SK-N-SH (cell line): Measurements from ENCODE around the gene NKD1. TPM values are rescaled to one million over a fixed set of nuclear protein-coding genes. Genes with fewer than 3 reads are reported as not detected.

ENCODE experiments used
- CTCF ChIA-PET: fragments of 300-600, 350-600 bp; formaldehyde crosslinking; extraction: SDS; loops from one replicate; lab custom pipeline; 2021; lab: Yijun Ruan, JAX
- POLR2A ChIA-PET: fragments of 350-600 bp; sonication (Branson Sonifier 250); formaldehyde crosslinking; extraction: SDS; loops from one replicate; lab custom pipeline; 2020; ENCODE audit warnings: antibody characterized with exemption, inconsistent platforms; lab: Yijun Ruan, JAX
- DNase-seq: peaks from one replicate; pipeline ENCODE4 v3.0.0; 2012
- H2AFZ ChIP-seq: fragments of 200-600 bp; sonication (generic); 2 replicates; pipeline ENCODE4 v1.8.1; 2016; ENCODE audit warnings: antibody characterized with exemption, mild to moderate bottlenecking, low read depth
- H3F3A ChIP-seq: fragments of 200-600 bp; sonication (generic); replicated peaks from 2 replicates; pipeline ENCODE3; 2016; ENCODE audit warnings: antibody characterized with exemption, mild to moderate bottlenecking; ENCODE audit not compliant: insufficient read depth
- H3K27ac ChIP-seq, 2 experiments: fragments of 200-500 bp in 1 of 2; fragments of 200-600 bp in 1 of 2; sonication (Bioruptor generic) in 1 of 2; sonication (generic), shearing (Covaris generic) in 1 of 2; 2 replicates each; pipeline versions ENCODE4 v1.5.1 to v1.6.1; 2014 to 2016; ENCODE audit warnings: low read depth in 2 of 2, inconsistent platforms in 1 of 2, low read length in 1 of 2, mild to moderate bottlenecking in 1 of 2, mixed read lengths in 1 of 2
- H3K27me3 ChIP-seq: fragments of 200-600 bp; sonication (generic), shearing (Covaris generic); 2 replicates; pipeline ENCODE4 v1.6.1; 2016; ENCODE audit warnings: mixed run types; ENCODE audit not compliant: insufficient read depth
- H3K36me3 ChIP-seq, 2 experiments: fragments of 200-500 bp in 1 of 2; fragments of 200-600 bp in 1 of 2; sonication (Bioruptor generic) in 1 of 2; sonication (generic) in 1 of 2; replicated peaks in 1 of 2; 2 replicates each; pipeline versions ENCODE3 to v1.5.1; 2014 to 2016; ENCODE audit warnings: low read length in 1 of 2, mild to moderate bottlenecking in 1 of 2; ENCODE audit not compliant: insufficient read depth in 2 of 2, control insufficient read depth in 1 of 2
- H3K4me1 ChIP-seq, 2 experiments: fragments of 200-500 bp in 1 of 2; fragments of 200-600 bp in 1 of 2; sonication (Bioruptor generic) in 1 of 2; sonication (generic), shearing (Covaris generic) in 1 of 2; 2 replicates each; pipeline versions ENCODE4 v1.5.1 to v1.6.1; 2014 to 2016; ENCODE audit warnings: low read depth in 1 of 2, low read length in 1 of 2, mixed run types in 1 of 2; ENCODE audit not compliant: insufficient read depth in 2 of 2, control insufficient read depth in 1 of 2
- H3K4me2 ChIP-seq: fragments of 200-600 bp; sonication (generic), shearing (Covaris generic); 2 replicates; pipeline ENCODE4 v1.6.1; 2017; ENCODE audit warnings: mixed run types
- H3K4me3 ChIP-seq, 2 experiments: fragments of 200-500 bp in 1 of 2; fragments of 200-600 bp in 1 of 2; sonication (Bioruptor generic) in 1 of 2; sonication (generic), shearing (Covaris generic) in 1 of 2; 2 replicates each; pipeline versions ENCODE4 v1.5.1 to v1.8.1; 2014 to 2016; ENCODE audit warnings: low read depth in 2 of 2, inconsistent platforms in 1 of 2, low read length in 1 of 2, mild to moderate bottlenecking in 1 of 2, mixed read lengths in 1 of 2, moderate library complexity in 1 of 2
- H3K79me2 ChIP-seq: fragments of 200-600 bp; sonication (generic); 2 replicates; pipeline ENCODE4 v1.8.1; 2017; ENCODE audit warnings: mild to moderate bottlenecking; ENCODE audit not compliant: insufficient read depth
- H3K9ac ChIP-seq: fragments of 200-600 bp; sonication (generic); 2 replicates; pipeline ENCODE4 v1.6.1; 2017; ENCODE audit warnings: mixed run types
- H3K9me2 ChIP-seq: fragments of 200-600 bp; sonication (generic); 2 replicates; pipeline ENCODE4 v1.6.1; 2017; ENCODE audit warnings: mixed run types
- H3K9me3 ChIP-seq: fragments of 200-600 bp; sonication (generic); 2 replicates; pipeline ENCODE4 v1.6.1; 2017; ENCODE audit warnings: mixed run types, mild to moderate bottlenecking, moderate library complexity
- H4K20me1 ChIP-seq: fragments of 200-600 bp; sonication (generic); 2 replicates; pipeline ENCODE4 v1.6.1; 2017; ENCODE audit warnings: mild to moderate bottlenecking, mixed run types; ENCODE audit not compliant: insufficient read depth
- CTCF ChIP-seq: fragments of 200-600 bp; sonication (generic); IDR thresholded peaks from 2 replicates; pipeline ENCODE4 v1.6.1; 2017; ENCODE audit warnings: antibody characterized with exemption, mild to moderate bottlenecking, moderate library complexity
- ELF1 ChIP-seq: IDR thresholded peaks from 2 replicates; pipeline ENCODE4 v1.4.0; 2012
- FOSL2 ChIP-seq: IDR thresholded peaks from 2 replicates; pipeline ENCODE4 v1.4.0; 2012; ENCODE audit warnings: low read depth, mild to moderate bottlenecking, moderate library complexity, borderline replicate concordance
- FOXJ3 ChIP-seq: sonication (generic); formaldehyde crosslinking; IDR thresholded peaks from 2 replicates; pipeline ENCODE4 v1.5.1; 2020; ENCODE audit warnings: mild to moderate bottlenecking, missing genetic modification reagents
- FOXM1 ChIP-seq: IDR thresholded peaks from 2 replicates; pipeline ENCODE4 v1.4.0; 2012; ENCODE audit warnings: low read depth, mild to moderate bottlenecking
- GABPA ChIP-seq: IDR thresholded peaks from 2 replicates; pipeline ENCODE4 v1.4.0; 2012; ENCODE audit warnings: low read depth, mild to moderate bottlenecking
- GATA2 ChIP-seq: sonication (generic); formaldehyde crosslinking; IDR thresholded peaks from 2 replicates; pipeline ENCODE4 v1.5.0; 2020; ENCODE audit warnings: mild to moderate bottlenecking, missing genetic modification reagents
- IRF3 ChIP-seq: fragments of 150-350 bp; IDR thresholded peaks from 2 replicates; pipeline ENCODE4 v1.6.1; 2016; ENCODE audit warnings: mild to moderate bottlenecking, low read depth, low read length
- MAX ChIP-seq: IDR thresholded peaks from 2 replicates; pipeline ENCODE4 v1.4.0; 2012; ENCODE audit warnings: low read depth
- MEF2A ChIP-seq: IDR thresholded peaks from 2 replicates; pipeline ENCODE4 v1.4.0; 2012; ENCODE audit warnings: low read depth, borderline replicate concordance
- MXI1 ChIP-seq: IDR thresholded peaks from 2 replicates; pipeline ENCODE4 v1.6.1; 2012; ENCODE audit warnings: mild to moderate bottlenecking, low read depth, low read length, improper control_type of control experiment
- NFIC ChIP-seq: IDR thresholded peaks from 2 replicates; pipeline ENCODE4 v1.4.0; 2012; ENCODE audit warnings: borderline replicate concordance
- NRF1 ChIP-seq: IDR thresholded peaks from 2 replicates; pipeline ENCODE4 v1.6.1; 2012; ENCODE audit warnings: low read depth, mild to moderate bottlenecking, low read length
- RCOR1 ChIP-seq: fragments of 150-350 bp; IDR thresholded peaks from 2 replicates; pipeline ENCODE4 v1.6.1; 2017; ENCODE audit warnings: antibody characterized with exemption, low read length
- SIN3A ChIP-seq: IDR thresholded peaks from 2 replicates; pipeline ENCODE4 v1.6.1; 2012; ENCODE audit warnings: low read depth, mild to moderate bottlenecking, low read length, moderate library complexity, borderline replicate concordance
- SMC3 ChIP-seq: IDR thresholded peaks from 2 replicates; pipeline ENCODE4 v1.6.1; 2012; ENCODE audit warnings: low read depth, low read length, improper control_type of control experiment
- TCF12 ChIP-seq: IDR thresholded peaks from 2 replicates; pipeline ENCODE4 v1.4.0; 2012
- TEAD4 ChIP-seq: IDR thresholded peaks from 2 replicates; pipeline ENCODE4 v1.4.0; 2012; ENCODE audit warnings: mild to moderate bottlenecking, borderline replicate concordance; ENCODE audit not compliant: insufficient read depth
- USF1 ChIP-seq: IDR thresholded peaks from 2 replicates; pipeline ENCODE4 v1.4.0; 2012; ENCODE audit warnings: low read depth, borderline replicate concordance
- YY1 ChIP-seq: IDR thresholded peaks from 2 replicates; pipeline ENCODE4 v1.4.0; 2012; ENCODE audit warnings: low read depth, mild to moderate bottlenecking
- WGBS: methylation state at CpG from one replicate; pipeline ENCODE4 v1.1.6; 2017; ENCODE audit warnings: low lambda C conversion rate; 5-methylcytosine and 5-hydroxymethylcytosine counted together
- polyA plus RNA-seq, 3 experiments: library from polyadenylated mRNA; depleted of rRNA; stranded (reverse); fragments of >200 nt; gene quantifications; 2 replicates each; pipeline ENCODE4 v1.2.3, GENCODE V29; 2012

The NKD1 gene
- polyA plus RNA-seq, 1 of the 3 experiments (the other 2 are of a cell fraction) = 0.02 TPM

GRCh38 chr16:50595859-50596258 is 47.7 kb downstream of the NKD1 start:
- Histone ChIP-seq H3K4me2 (no peak overlapping the region), H3K9me3 (no peaks in the 10 kb centered on the region), H3K9me2 (no peaks in the 10 kb centered on the region), H3K9ac (no peak overlapping the region), H3K4me3 (no peak overlapping the region), H3K27me3 (no peaks in the 10 kb centered on the region), H2AFZ (no peak overlapping the region), H3K36me3 (no peaks in the 10 kb centered on the region), H3F3A (no peaks in the 10 kb centered on the region), H3K4me1 (peaks cover 0 to 29% of the 10 kb centered on the region in 2 experiments; a peak in 1 of 4 replicates), H4K20me1 (no peaks in the 10 kb centered on the region), H3K27ac (no peak overlapping the region), H3K79me2 (no peaks in the 10 kb centered on the region)
- WGBS = 38% methylated on average over 2 of the region's 2 CpGs
- TF ChIP-seq MXI1 = no peak
- TF ChIP-seq YY1 = no peak
- no peak for TF ChIP-seq TEAD4
- no peak for TF ChIP-seq NRF1
- no peak for TF ChIP-seq ELF1
- TF ChIP-seq SIN3A = no peak
- no peak for TF ChIP-seq CTCF
- no peak for TF ChIP-seq NFIC
- TF ChIP-seq FOXJ3 = no peak
- TF ChIP-seq RCOR1 = no peak
- TF ChIP-seq TCF12 = no peak
- no peak for TF ChIP-seq MEF2A
- TF ChIP-seq SMC3 = no peak
- TF ChIP-seq MAX = no peak
- no peak for TF ChIP-seq USF1
- no peak for TF ChIP-seq FOXM1
- TF ChIP-seq GABPA = no peak
- no peak for TF ChIP-seq IRF3
- no peak for TF ChIP-seq GATA2 (CRISPR knock-in tag)
- TF ChIP-seq FOSL2 = no peak
- ChIA-PET CTCF (interaction anchor here (1.8 kb wide), 1 partner anchor 70 kb away, joined by 4 read pairs; no protein-coding TSS in a partner anchor), POLR2A (no interaction called here)
- DNase-seq = no peak
